Esophagus squamous epithelium (tissue), 4 donors: Measurements from ENCODE around the gene GTF2IRD1.

ENCODE experiments used
- POLR2A ChIP-seq, 4 donors: fragments of 450-650 bp; IDR thresholded peaks; one replicate each; pipeline ENCODE4 v1.6.1; 2017; ENCODE audit warnings: antibody characterized with exemption in 4 of 4, mild to moderate bottlenecking in 4 of 4, moderate library complexity in 3 of 4
- TF ChIP-seq, protein P1 (sequence below), 6 experiments: fragments of 450-650 bp in 4 of 6; fragments of 200-600 bp in 2 of 6; sonication (generic) in 2 of 6; IDR thresholded peaks; one replicate each; pipeline ENCODE4 v1.5.1; 2016 to 2019; ENCODE audit warnings: antibody characterized with exemption in 6 of 6, mild to moderate bottlenecking in 4 of 6, moderate library complexity in 4 of 6

DNA sequence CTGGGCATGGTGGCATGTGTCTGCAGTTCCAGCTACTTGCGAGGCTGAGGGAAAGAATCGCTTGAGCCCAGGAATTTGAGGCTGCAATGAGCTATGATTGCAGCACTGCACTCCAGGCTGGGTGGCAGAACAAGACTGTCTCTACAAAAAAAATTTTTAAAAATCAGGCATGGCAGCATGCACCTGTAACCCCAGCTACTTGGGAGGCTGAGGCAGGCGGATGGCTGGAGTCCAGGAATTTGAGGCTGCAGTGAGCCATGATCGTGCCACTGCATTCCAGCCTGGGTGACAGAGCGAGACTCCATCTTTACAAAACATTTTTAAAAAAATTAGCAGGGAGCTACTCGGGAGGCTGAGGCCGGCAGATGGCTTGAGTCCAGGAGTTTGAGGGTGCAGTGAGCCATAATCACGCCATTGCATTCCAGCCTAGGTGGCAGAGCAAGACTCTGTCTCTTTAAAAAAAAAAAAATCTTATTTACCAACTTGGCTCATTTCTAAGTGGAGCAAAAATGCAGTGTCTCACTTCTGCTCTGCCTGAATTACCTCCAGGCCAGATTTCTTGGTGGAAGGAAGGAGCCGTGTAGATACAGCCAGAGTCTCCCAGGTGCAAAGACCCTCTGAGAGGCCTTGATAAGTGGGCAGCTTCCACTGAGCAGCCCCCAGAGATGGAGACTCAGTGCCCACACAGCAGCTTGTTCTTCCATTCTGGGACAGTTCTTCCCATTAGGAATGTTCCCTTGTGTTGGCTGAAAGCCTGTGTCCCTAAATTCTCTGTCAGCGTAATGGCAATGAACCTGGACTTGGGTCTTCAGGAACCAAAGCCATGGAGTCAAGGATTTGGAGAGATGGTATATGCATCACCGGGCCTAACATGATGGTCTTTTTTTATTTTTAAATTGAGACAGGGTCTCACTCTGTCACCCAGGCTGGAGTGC is 30.0 kb downstream of the GTF2IRD1 start:
- TF ChIP-seq, protein P1, sequence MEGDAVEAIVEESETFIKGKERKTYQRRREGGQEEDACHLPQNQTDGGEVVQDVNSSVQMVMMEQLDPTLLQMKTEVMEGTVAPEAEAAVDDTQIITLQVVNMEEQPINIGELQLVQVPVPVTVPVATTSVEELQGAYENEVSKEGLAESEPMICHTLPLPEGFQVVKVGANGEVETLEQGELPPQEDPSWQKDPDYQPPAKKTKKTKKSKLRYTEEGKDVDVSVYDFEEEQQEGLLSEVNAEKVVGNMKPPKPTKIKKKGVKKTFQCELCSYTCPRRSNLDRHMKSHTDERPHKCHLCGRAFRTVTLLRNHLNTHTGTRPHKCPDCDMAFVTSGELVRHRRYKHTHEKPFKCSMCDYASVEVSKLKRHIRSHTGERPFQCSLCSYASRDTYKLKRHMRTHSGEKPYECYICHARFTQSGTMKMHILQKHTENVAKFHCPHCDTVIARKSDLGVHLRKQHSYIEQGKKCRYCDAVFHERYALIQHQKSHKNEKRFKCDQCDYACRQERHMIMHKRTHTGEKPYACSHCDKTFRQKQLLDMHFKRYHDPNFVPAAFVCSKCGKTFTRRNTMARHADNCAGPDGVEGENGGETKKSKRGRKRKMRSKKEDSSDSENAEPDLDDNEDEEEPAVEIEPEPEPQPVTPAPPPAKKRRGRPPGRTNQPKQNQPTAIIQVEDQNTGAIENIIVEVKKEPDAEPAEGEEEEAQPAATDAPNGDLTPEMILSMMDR (IDR thresholded peaks at IDR 0.05), result no peak
- no peak for TF ChIP-seq POLR2A (IDR thresholded peaks at IDR 0.05)
